Activated CD4-positive, alpha-beta T cell treated with anti-CD3 and anti-CD28 coated beads, Interleukin-2, Interleukin-4, amounts not matched to agents 100 ng/mL and 50 ng/mL, durations not matched to agents 16 hours and 8 hours (primary cell): ENCODE measurements around the gene COLEC11.

Experiments
- DNase-seq: peaks from one replicate; pipeline ENCODE4 v3.0.0-alpha.2; 2020; ENCODE audit warnings: low spot score

Gene COLEC11

GRCh38 chr2:3639015-3639630 is 44.2 kb downstream of the COLEC11 start:
- DNase-seq, result no peak

DNA sequence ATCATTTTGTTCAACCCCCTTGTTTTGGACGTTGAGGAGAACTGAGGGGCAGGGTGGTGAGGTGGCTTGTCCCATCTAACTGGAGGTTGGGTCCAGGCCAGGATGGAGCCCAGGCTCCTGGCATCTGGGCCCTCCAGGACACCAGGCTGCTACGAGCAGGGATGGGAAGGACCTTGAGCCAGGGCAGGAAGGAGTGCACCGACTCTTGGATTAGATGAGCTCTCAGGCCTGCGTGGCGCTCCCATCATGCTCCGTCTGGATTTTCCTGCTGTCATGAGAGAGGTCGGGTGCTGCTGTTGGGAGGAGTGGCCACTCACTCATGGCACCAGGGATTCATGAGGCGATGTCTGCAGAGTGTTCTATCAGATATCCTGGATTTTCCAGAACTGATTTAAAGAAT is 44.7 kb downstream of the COLEC11 start:
- DNase-seq, result no peak

DNA sequence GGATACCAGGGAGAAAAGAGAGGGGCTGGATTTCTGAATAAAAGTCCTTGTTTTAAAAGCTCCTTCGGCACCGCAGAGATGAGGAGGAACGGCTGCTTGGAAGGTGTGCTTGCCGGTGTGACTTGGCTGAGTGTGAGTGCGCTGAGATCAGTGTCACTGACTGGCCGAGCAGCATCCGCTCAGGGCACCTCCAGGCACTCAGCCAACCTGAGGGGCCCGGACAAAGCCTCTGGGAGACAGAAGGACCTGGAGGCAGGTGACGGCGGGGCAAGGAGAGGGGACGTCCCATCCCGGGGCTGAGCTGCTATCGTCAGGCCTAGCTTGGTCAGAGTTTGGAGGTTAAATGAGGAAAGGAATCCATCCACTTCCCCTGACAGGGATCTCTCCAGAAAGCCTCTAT is 46.3 kb downstream of the COLEC11 start:
- no peak for DNase-seq

DNA sequence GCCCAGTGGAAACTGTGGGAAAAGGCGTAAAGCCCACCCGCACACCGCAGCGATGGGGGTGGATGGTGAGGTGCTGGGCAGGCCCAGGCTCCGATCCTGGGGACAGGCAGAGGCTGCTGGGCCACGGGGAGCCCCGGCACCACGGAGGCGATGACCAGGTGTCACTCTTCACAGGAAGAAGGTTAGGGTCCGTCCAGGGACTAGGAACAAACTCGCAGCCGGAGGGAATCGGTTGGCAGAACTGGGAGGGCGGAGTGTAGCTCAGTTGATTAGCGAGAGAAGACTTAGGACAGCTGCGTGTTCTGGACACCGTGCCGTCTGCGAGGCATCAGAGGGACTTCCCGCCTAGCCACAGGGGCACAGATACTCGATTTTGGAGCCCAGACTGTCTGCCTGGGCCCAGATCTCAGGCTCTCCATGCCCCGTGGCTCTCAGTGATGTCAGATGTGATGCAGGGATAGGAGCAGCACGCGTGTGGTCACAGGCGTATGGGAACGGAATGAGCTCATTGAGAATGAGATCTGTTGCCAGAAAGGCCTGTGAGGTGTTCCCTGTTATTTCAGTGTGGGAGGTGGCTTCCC is 47.0 kb downstream of the COLEC11 start:
- no peak for DNase-seq

DNA sequence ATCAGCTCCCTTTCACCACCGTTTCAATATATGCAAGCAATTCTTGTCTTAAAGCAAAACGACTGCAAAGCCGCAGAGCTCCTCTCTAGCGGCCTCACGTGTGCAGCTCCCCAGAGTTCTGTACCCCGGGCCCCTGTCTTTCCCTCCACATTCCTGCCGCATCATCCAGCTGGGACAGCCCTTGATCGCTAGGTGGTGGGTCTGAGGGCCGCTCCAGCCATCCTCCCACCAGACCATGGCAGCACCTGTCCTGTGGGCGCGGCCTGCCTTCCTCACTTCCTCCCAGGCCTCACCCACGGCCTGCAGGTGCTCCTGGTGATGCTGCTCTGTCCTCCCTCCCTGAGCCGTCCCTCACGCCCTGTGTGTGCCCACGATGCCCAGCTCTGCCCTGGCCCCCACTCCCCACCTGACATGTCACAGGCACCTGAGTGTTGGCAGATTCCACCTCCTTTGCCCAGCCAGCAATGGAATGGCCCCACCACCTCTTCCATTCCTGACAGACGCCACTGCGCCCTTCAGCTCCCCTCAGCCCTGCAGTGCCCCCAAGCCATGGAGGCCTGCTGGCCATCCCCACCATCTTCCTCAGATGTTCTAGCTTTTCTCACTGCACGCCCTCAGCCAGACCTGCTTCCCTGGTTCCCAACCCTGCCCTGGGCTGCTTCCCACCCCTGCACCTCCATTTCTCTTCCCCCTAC is 47.8 kb downstream of the COLEC11 start:
- no peak for DNase-seq

GRCh38 chr2:3643371-3644245 is 48.7 kb downstream of the COLEC11 start:
- no peak for DNase-seq

DNA sequence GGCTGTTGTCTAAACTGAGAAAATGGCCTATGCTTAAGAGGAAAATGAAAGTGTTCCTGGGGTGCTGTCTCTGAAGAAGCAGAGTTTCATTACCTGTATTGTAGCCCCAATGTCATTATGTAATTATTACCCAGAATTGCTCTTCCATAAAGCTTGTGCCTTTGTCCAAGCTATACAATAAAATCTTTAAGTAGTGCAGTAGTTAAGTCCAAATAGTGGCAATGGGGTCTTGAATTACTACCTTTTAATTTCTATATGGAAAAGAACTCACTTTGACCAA is 49.3 kb downstream of the COLEC11 start:
- no peak for DNase-seq

DNA sequence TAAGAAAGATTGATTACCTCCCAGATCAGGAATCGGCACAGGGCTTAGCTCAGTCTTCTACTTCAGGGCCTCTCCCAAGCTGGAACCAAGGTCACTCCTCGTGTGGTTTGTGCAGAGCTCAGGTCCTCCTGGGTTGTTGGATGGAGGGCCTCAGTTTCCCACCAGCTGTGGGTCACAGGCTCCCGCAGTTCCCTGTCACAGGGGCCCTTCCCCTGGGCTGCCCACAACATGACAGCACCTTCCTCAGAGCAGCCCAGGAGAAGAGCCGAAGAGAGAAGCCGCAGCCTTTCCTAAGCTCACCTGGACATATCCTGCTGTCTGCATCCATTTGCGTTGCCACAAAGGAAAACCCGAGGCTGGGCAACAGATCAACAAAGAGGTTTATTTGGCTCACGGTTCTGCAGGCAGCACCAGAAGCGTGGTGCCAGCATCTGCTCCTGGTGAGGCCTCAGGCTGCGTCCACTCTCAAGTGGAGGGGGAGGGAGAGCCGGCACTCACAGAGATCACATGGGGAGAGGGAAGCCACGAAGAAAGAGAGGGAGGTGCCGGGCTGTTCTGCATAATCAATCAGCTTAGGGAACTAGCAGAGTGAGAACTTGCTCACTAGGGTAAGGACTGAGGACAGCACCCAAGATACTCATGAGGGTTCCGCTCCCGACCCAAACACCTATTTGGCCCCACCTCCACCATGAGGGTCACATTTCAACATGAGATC is 50.1 kb downstream of the COLEC11 start:
- DNase-seq, result no peak

GRCh38 chr2:3645745-3646389 is 51.0 kb downstream of the COLEC11 start:
- no peak for DNase-seq

- DNase-seq, result no peak
These were observed 51.5 kb downstream of the COLEC11 start for GRCh38 chr2:3646446-3646845.

DNA sequence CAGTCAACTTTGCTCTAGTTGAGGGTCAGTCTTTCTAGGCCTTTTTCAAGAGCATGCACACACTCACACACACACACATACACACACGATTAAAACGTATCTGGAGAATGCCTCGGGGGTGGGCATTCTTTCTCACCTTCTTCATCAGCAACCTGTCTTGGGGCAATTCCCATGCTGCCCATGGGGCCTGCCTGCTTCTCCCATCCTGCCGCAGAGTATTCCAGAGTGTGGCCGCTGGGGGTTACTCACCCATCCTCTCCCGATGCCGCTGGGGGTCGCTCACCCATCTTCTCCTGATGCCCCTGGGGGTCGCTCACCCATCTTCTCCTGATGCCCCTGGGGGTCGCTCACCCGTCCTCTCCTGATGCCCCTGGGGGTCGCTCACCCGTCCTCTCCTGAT is 52.3 kb downstream of the COLEC11 start:
- no peak for DNase-seq

DNA sequence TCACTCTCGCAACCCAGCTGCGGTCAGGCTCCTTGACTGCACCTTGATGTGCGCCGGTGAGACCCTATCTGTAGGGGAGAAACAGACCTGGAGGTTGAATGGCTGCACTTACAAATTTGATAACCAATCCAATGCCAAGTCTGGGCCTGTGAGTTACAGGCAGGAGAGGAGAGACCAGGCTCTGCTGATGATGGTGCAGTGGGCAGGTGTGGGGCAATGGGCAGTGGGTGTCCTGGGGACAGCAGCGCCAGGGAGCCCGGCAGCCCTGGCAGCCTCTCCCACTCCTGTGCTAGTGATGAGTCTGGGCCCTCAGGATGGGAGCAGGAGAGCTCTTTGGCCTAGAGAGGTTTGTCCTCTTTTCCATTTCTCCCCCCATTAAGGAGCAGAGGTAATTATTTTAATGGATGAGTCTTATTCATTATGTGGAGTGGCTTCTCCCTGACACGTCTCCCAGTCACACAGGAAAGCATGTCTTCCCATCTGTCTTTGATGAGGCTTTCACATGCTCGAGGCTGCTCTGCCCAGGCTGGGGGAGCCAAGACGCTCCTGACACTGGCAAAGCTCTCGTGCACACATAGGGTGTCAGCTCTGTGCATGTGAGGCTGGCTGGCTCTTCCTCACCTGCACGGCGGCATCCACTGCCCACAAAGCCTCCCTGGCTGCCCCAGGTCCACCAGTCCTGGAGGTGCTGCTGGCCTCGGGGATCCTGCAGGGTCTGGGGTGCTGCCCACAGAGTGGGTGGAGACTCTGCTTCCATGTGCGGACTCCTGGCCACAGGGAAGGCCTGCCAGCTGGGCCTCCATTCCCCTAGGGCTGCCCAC is 53.1 kb downstream of the COLEC11 start:
- DNase-seq, result no peak

GRCh38 chr2:3648652-3649177 is 53.8 kb downstream of the COLEC11 start:
- DNase-seq, result no peak

DNA sequence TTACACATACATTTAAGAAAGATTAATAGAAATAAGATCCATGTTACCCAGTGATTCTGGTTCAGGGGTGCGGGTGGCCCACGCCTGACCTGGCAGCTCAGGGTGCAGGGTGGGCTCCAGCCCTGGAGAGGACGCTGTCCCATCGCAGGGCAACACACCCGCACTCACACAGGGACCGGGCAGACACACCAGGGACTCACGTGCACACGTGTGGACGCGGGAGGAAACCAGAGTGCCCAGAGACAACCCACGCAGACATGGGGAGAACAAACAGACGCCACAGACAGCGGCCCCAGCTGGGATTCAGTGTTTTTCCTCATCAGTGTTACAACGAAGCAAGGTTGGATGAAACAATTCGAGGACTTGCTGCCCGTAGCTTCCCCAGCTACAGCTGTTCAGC is 54.7 kb downstream of the COLEC11 start:
- no peak for DNase-seq

GRCh38 chr2:3650140-3650920 is 55.4 kb downstream of the COLEC11 start:
- DNase-seq, result no peak

DNA sequence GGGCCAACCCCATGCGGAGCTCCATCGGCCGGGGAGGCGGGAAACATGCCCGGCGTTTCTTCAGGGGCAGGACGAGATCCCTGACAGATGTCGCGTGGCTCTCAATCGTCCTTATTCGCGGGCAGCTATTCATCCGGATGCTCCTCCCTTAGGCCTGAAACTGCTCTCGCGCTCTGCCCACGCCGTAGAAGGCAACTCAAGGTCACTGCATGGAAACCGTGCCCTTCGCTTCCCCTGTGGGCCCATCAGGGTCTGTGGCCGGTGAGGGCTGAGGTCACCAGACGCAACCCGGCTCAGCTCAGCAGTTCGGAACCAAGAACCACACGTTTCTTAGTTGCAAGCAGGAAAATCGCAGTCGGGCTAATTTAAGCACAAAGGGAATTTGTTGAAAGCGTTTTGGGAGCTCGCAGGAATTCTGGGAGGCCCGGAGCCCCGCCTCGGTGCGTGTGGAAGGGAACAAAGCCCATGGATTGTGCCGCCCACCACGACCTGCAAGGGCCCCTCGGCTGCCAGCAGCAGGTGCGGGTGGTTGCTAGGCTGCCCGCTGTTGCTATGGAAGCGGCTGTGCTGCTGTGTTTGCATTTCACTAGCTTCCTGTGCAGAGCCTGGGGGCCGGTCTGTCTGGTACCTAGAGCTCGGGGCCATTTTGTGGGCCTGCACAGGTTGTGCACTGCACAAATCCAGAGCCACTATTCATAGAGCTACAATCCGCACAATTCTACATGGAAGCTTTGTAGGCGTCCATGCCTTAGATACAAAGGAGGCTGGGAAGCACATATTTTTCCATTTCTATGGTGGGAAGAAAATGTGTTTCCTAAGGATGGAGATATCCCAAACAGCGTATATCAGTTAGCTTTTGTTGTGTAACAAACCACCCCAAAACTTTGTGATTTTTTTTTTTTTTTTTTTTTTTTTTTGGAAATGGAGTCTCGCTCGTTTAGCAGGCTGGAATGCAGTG is 57.1 kb downstream of the COLEC11 start:
- DNase-seq, result peak; percentile 67

GRCh38 chr2:3652896-3653625 is 58.1 kb downstream of the COLEC11 start:
- no peak for DNase-seq

DNA sequence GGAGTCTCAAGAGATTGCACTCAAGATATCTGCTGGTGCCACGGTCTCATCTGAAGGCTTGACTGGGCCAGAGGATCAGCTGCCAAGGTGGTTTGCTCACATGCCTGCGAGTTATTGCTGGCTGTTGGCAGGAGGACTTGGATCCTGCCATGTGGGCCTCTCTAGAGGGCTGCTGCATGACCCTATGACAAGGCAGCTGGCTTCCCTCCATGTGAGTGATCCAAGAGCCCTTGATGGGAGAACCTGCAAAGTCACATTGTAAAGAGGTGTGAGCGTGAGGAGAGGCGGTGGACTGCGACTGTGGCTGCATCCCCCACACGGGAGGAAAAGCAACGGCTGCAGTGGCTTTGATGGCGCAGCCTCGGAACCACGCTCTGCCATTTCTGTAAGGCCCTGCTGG is 59.1 kb downstream of the COLEC11 start:
- DNase-seq, result no peak
